ENCODE results near the gene BACH2. TPM values are rescaled to one million over a fixed set of nuclear protein-coding genes. Genes with fewer than 3 reads are reported as not detected.

The BACH2 gene
- total and polyA plus RNA-seq, 2 experiments from 2014 or later: 1.6 to 5.7 TPM

DNA sequence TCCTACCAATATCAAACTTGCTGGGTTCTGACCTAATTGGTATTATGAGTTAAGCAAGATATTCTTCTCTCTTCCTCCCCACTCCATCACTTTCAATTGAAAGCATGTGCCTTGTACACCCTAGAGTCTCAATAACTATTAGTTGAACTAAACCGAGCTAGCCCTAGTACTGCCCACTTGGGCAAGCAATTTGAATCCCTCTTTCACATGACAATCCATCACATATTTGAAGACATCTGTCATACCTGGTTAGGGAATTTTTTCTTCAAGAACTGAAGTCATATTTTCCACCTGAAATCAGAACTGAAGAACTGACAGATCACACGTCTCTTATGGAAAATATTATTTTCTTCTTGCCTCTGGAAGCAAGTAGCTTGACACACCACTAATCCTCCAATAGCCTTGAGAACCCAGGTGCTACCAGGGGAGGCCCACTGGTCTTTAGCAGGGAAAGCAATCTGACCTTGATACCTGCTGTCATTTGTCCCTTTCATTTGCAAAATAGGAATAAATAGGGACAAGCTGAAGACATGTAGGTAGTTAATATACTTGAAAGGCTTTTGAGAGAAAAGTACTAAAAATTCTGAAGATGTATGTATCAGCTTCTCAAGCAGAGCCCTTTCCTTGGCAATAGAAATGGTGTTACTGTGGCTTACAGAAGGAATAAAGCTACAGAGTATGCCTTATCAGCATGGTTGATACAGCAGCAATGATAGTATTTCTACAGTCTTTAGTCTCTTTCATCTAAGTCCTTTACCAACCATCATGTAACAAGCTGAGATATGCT lies 331.0 kb downstream of the BACH2 start:
- H3K4me3 ChIP-seq: no peak overlapping the region
- ATAC-seq: no peak
- peaks cover 1% of the 10 kb centered on the region for H3K27me3 Mint-ChIP-seq (ENCODE audit: insufficient read depth, low read depth, poor library complexity)
- DNase-seq (ENCODE audit: low spot score): no peak
- no peaks in the 10 kb centered on the region for H3K9me2 ChIP-seq (ENCODE audit: insufficient read depth)
- H3K4me3 Mint-ChIP-seq: no peak overlapping the region
- H3K9me3 Mint-ChIP-seq: no peaks in the 10 kb centered on the region
- H3K27ac Mint-ChIP-seq: no peak overlapping the region
- H3K36me3 ChIP-seq (ENCODE audit: insufficient read depth): no peaks in the 10 kb centered on the region
- peaks cover 7% of the 10 kb centered on the region; the same call in 1 of the 2 replicates for H3K4me1 ChIP-seq (ENCODE audit: insufficient read depth)
- no peaks in the 10 kb centered on the region for H3F3A ChIP-seq (replicated peaks; ENCODE audit: low read depth)
- H2AFZ ChIP-seq: no peak overlapping the region
- no peaks in the 10 kb centered on the region for H3K27me3 ChIP-seq (ENCODE audit: insufficient read depth)
- TF ChIP-seq CREB1 (CRISPR knock-in tag; IDR thresholded peaks at IDR 0.05; ENCODE audit: low read depth) (no peak), JUNB (IDR thresholded peaks at IDR 0.05; ENCODE audit: unreplicated experiment) (no peak), ZNF462 (CRISPR knock-in tag; IDR thresholded peaks at IDR 0.05) (no peak), POLR2AphosphoS5 (IDR thresholded peaks at IDR 0.05; ENCODE audit: low read depth) (no peak), STAT1 (IDR thresholded peaks at IDR 0.05; ENCODE audit: unreplicated experiment) (no peak), ETS1 (IDR thresholded peaks at IDR 0.05) (no peak), ZNF114 (CRISPR knock-in tag; IDR thresholded peaks at IDR 0.05) (no peak), CTCF (conservative IDR thresholded peaks at IDR 0.05; ENCODE audit: low read depth in 2 of 2) (no peak), NANOG (IDR thresholded peaks at IDR 0.05; ENCODE audit: borderline replicate concordance) (no peak), ZNF331 (CRISPR knock-in tag; IDR thresholded peaks at IDR 0.05; ENCODE audit: low read depth) (no peak), EZH2 (IDR thresholded peaks at IDR 0.05; ENCODE audit: low read depth, unreplicated experiment) (no peak), EZH2phosphoT487 (IDR thresholded peaks at IDR 0.05; ENCODE audit: unreplicated experiment) (no peak)
- TF ChIP-seq, protein P1, sequence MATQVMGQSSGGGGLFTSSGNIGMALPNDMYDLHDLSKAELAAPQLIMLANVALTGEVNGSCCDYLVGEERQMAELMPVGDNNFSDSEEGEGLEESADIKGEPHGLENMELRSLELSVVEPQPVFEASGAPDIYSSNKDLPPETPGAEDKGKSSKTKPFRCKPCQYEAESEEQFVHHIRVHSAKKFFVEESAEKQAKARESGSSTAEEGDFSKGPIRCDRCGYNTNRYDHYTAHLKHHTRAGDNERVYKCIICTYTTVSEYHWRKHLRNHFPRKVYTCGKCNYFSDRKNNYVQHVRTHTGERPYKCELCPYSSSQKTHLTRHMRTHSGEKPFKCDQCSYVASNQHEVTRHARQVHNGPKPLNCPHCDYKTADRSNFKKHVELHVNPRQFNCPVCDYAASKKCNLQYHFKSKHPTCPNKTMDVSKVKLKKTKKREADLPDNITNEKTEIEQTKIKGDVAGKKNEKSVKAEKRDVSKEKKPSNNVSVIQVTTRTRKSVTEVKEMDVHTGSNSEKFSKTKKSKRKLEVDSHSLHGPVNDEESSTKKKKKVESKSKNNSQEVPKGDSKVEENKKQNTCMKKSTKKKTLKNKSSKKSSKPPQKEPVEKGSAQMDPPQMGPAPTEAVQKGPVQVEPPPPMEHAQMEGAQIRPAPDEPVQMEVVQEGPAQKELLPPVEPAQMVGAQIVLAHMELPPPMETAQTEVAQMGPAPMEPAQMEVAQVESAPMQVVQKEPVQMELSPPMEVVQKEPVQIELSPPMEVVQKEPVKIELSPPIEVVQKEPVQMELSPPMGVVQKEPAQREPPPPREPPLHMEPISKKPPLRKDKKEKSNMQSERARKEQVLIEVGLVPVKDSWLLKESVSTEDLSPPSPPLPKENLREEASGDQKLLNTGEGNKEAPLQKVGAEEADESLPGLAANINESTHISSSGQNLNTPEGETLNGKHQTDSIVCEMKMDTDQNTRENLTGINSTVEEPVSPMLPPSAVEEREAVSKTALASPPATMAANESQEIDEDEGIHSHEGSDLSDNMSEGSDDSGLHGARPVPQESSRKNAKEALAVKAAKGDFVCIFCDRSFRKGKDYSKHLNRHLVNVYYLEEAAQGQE (IDR thresholded peaks at IDR 0.05; ENCODE audit: unreplicated experiment): no peak
- H3K79me2 ChIP-seq (replicated peaks; ENCODE audit: insufficient read depth): no peaks in the 10 kb centered on the region
- H3K4me1 Mint-ChIP-seq: peaks cover 4% of the 10 kb centered on the region; the same call in 2 of the 3 replicates
- H3K27ac ChIP-seq (ENCODE audit: low read depth): no peak overlapping the region
- no peaks in the 10 kb centered on the region for H3K36me3 Mint-ChIP-seq (ENCODE audit: low read depth)
- H3K4me2 ChIP-seq: no peak overlapping the region
- H4K20me1 ChIP-seq (replicated peaks; ENCODE audit: insufficient read depth): no peaks in the 10 kb centered on the region

Data from GM23338 (cell line).